Left ventricle myocardium inferior (tissue), 1 donor: ENCODE data around the gene ANXA8. TPM values are rescaled to one million over a fixed set of nuclear protein-coding genes. Genes with fewer than 3 reads are reported as not detected.

ENCODE experiments used
- DNase-seq: peaks from one replicate; pipeline ENCODE4 v3.0.0-alpha.2; 2020
- H3K27ac ChIP-seq: fragments of 200-600 bp; replicated peaks from 2 replicates; pipeline ENCODE4 v1.8.0; 2021
- H3K27me3 ChIP-seq: fragments of 200-600 bp; 2 replicates; pipeline ENCODE4 v1.8.0; 2021; ENCODE audit warnings: low read depth
- H3K36me3 ChIP-seq: fragments of 200-600 bp; 2 replicates; pipeline ENCODE4 v1.8.0; 2021
- H3K4me1 ChIP-seq: fragments of 200-600 bp; 2 replicates; pipeline ENCODE4 v1.8.0; 2021
- H3K4me3 ChIP-seq: fragments of 200-600 bp; 2 replicates; pipeline ENCODE4 v1.8.0; 2021; ENCODE audit warnings: mild to moderate bottlenecking, moderate library complexity
- H3K9me3 ChIP-seq: fragments of 200-600 bp; replicated peaks from 2 replicates; pipeline ENCODE4 v1.8.0; 2021
- CTCF ChIP-seq: fragments of 200-600 bp; IDR thresholded peaks from 2 replicates; pipeline ENCODE4 v1.8.0; 2021; ENCODE audit warnings: antibody characterized with exemption, mild to moderate bottlenecking, borderline replicate concordance
- intact Hi-C: fragments of 100-400 bp; cut with micrococcal nuclease; formaldehyde crosslinking; loops from one replicate; pipeline ENCODE4 v1.11.0; 2022
- total RNA-seq: library from RNA; stranded (reverse); fragmentation: NEBNext Ultra II Directional; extraction: Animal tissue kit (Norgen Biotek cat#: 25700); gene quantifications from one replicate; pipeline ENCODE4 v1.2.1, GENCODE V29; 2021
- donor health status: DM: no; HTN: yes; CAD: no; lungs with severe emphysema.

ANXA8 gene
- total RNA-seq, 1 donor from 2014 or later = not detected

GRCh38 chr10:47423476-47423875 lies 60.4 kb downstream of the ANXA8 start:
- no peak for DNase-seq
- H3K9me3 ChIP-seq = no peaks in the 10 kb centered on the region
- no peak overlapping the region for H3K4me3 ChIP-seq
- no peaks in the 10 kb centered on the region for H3K4me1 ChIP-seq
- intact Hi-C loops = no loop called here
- H3K27me3 ChIP-seq = no peaks in the 10 kb centered on the region
- H3K36me3 ChIP-seq = no peaks in the 10 kb centered on the region
- no peak overlapping the region for H3K27ac ChIP-seq
- no peak for TF ChIP-seq CTCF

GRCh38 chr10:47421057-47421952 lies 62.6 kb downstream of the ANXA8 start:
- DNase-seq = no peak
- intact Hi-C loops = no loop called here
- Histone ChIP-seq H3K4me1 (no peaks in the 10 kb centered on the region), H3K27ac (no peak overlapping the region), H3K9me3 (no peaks in the 10 kb centered on the region), H3K4me3 (no peak overlapping the region), H3K27me3 (no peaks in the 10 kb centered on the region), H3K36me3 (no peaks in the 10 kb centered on the region)
- no peak for TF ChIP-seq CTCF

- no peak for DNase-seq
- Histone ChIP-seq H3K9me3 (no peaks in the 10 kb centered on the region), H3K27ac (no peak overlapping the region), H3K4me3 (no peak overlapping the region), H3K27me3 (no peaks in the 10 kb centered on the region), H3K4me1 (no peaks in the 10 kb centered on the region), H3K36me3 (no peaks in the 10 kb centered on the region)
- no peak for TF ChIP-seq CTCF
- intact Hi-C loops = no loop called here
These were observed 63.4 kb downstream of the ANXA8 start for GRCh38 chr10:47420305-47421056.

GRCh38 chr10:47419421-47419820 lies 64.5 kb downstream of the ANXA8 start:
- no peak for TF ChIP-seq CTCF
- H3K36me3 ChIP-seq = no peaks in the 10 kb centered on the region
- H3K9me3 ChIP-seq = no peaks in the 10 kb centered on the region
- intact Hi-C loops = no loop called here
- H3K27me3 ChIP-seq = no peaks in the 10 kb centered on the region
- no peak for DNase-seq
- H3K27ac ChIP-seq = no peak overlapping the region
- no peak overlapping the region for H3K4me3 ChIP-seq
- H3K4me1 ChIP-seq = no peaks in the 10 kb centered on the region

- DNase-seq = no peak
- no peak for TF ChIP-seq CTCF
- intact Hi-C loops = no loop called here
These were observed 64.9 kb downstream of the ANXA8 start for GRCh38 chr10:47418966-47419365.

More at GRCh38 chr10:47418966-47419365, 64.9 kb downstream of the ANXA8 start:
- no peaks in the 10 kb centered on the region for H3K36me3 ChIP-seq
- H3K4me3 ChIP-seq = no peak overlapping the region
- no peaks in the 10 kb centered on the region for H3K9me3 ChIP-seq
- H3K27me3 ChIP-seq = no peaks in the 10 kb centered on the region
- H3K27ac ChIP-seq = no peak overlapping the region
- H3K4me1 ChIP-seq = no peaks in the 10 kb centered on the region
